Fibroblast of the conjunctiva (primary cell): Measurements from ENCODE around the gene CX3CL1.

Experiments used
- DNase-seq: peaks from one replicate; pipeline ENCODE4 v3.0.0-alpha.2; 2010; ENCODE audit warnings: low read depth

Gene CX3CL1

DNA sequence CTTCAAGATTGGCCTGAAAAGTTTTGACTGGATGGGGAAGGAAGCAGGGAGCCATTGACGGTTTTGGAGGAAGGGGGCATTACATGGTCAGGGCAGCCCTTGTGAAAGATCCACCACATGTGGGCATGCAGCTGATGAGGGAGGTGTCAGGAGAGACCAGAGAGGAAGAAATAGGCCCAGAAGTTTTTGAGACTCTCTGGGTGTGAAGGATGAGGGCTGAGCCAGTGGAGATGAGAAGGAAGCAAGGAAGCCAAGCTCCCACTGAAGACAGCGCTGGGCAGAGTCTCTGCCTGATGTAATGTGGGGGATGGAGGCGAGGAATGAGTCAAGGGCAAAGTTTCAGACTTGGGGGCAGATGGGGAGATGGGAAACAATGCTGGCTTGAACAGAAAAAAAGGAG lies 32.8 kb downstream of the CX3CL1 start:
- DNase-seq, result no peak

- DNase-seq, result no peak
These were observed 34.6 kb downstream of the CX3CL1 start for GRCh38 chr16:57406881-57407280.

GRCh38 chr16:57407521-57408353 lies 35.4 kb downstream of the CX3CL1 start:
- DNase-seq, result no peak

DNA sequence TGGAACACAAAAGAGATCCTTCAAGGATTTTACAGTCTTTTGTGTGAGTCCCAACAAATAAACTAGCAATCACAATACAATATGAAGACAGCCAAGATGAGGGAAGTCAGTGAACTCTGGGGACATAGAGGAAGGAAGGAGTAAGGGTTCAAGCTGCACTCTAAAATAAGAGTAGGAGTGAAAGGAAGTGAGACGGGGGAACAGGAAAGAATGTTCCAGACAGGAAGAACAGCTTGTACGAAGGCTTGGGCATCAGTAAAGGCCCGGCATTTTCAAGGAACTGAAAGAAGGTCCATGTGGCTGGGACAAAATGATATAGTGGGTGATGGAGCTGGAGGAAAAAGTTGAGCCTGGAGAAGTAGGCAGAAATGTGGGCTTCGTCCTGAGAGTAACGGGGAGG lies 36.8 kb downstream of the CX3CL1 start:
- no peak for DNase-seq

GRCh38 chr16:57409870-57410587 lies 37.7 kb downstream of the CX3CL1 start:
- DNase-seq, result no peak

DNA sequence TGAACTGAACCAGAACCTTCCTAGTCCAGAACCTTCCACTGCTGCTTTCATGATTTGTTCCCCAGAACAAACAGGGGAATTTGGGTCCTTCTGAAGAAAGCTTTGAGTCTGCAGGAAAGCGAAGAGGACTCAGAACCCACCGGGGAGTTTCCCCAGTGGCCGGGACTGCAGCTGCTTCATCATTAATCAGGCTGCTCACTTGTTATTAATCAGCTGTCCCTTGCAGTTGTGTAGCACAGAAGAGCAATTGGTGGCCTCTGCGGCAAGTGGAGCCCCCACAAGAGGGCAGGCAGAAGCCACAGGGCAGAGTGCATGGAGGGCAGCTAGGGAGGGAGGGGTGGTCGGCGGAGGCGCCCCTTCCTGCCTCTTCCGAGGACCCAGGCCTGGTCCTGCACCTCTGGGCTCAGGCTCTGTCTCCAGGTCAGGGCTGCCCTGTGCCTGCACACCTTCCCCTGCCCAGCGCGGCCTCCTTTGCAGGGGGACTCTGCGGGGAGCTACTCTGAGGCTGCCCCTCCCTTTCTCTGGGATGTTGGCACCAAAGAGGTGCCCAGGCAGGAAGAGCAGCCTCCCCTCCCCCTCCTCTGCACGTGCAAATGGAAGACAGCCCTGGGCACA lies 39.2 kb downstream of the CX3CL1 start:
- DNase-seq, result no peak

GRCh38 chr16:57412584-57412983 lies 40.3 kb downstream of the CX3CL1 start:
- no peak for DNase-seq

DNA sequence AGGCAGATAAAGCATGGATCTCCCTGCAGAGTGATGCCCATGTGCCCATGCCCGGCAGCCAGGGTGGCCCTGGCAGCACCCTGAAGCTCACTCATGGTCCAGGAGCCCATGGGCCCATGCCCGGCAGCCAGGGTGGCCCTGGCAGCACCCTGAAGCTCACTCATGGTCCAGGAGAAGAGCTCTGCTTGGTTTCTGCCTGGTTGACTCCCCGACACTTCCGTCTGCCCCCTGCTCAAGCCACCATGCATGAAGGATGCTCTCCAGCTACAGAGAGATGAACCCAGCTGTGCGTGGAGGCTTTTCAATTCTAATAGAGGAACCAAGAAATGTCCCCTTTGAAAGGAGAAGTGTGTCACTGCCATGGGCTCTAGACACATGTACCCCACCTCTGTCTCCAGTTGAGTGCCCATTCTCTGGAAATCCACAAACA lies 41.0 kb downstream of the CX3CL1 start:
- DNase-seq, result no peak

- no peak for DNase-seq
These were observed 41.4 kb downstream of the CX3CL1 start for GRCh38 chr16:57413733-57414132.

GRCh38 chr16:57416084-57416483 lies 43.8 kb downstream of the CX3CL1 start:
- no peak for DNase-seq

- DNase-seq, result no peak
These were observed 47.2 kb downstream of the CX3CL1 start for GRCh38 chr16:57419506-57419905.

DNA sequence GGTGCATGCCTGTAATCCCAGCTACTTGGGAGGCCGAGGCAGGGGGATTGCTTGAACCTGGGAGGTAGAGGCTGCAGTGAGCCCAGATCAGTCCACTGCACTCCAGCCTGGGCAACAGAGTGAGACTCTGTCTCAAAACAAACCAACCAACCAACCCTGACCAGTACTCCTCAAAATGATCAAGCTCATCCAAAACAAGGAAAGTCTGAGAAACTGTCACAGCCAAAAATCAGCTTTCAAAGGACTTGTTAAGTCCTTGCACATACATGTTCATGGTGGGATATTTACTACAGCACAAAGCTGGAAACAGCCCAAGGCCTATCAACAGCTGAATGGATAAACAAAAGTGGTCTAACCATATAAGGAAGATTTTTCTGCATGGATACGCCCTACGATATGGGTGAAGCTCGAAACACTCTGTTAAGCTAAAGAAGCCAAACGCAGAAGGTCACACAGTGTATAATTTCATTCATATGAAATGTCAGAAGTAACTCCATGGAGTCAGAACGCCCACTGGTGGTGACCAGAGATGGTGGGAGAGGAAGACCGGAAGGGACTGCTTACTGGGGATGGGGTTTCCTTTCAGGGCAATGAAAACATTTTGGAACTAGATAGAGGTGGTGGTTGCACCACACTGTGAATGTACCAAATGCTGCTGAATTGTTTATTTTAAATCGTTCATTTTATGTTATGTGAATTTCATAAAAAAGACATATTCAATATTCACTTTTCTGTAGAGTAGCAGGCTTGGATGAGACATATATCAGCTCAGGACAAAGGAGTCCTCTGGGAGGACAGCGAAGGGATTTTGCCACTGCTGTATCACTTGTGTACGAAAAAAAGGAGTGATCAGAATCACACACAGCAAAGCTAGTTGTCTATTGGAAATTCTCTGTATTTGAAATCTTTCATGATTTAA lies 50.0 kb downstream of the CX3CL1 start:
- DNase-seq, result peak; percentile 64

- no peak for DNase-seq
These were observed 50.9 kb downstream of the CX3CL1 start for GRCh38 chr16:57423152-57423551.

- no peak for DNase-seq
These were observed 52.3 kb downstream of the CX3CL1 start for GRCh38 chr16:57424583-57424982.

- no peak for DNase-seq
These were observed 54.1 kb downstream of the CX3CL1 start for GRCh38 chr16:57426356-57426755.

GRCh38 chr16:57427307-57427706 lies 55.0 kb downstream of the CX3CL1 start:
- no peak for DNase-seq

DNA sequence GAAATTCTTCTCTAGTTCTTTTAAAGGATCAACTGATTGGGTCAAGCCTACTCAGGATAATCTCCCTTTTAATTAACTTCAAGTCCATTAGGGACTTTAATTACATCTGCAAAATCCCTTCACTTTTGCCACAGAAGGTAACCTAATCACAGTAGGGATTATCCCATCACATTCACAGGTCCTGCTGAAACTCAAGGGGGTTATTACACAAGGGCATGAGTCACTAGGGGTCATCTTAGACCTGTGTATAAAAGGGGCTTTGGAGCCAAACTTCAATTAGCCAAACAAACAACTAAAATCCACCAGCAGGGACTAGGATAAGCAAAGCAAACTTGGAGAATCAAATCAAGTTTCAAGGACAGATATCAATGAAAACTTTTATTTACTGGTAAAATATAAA lies 55.5 kb downstream of the CX3CL1 start:
- no peak for DNase-seq

- no peak for DNase-seq
These were observed 58.7 kb downstream of the CX3CL1 start for GRCh38 chr16:57430955-57431354.

DNA sequence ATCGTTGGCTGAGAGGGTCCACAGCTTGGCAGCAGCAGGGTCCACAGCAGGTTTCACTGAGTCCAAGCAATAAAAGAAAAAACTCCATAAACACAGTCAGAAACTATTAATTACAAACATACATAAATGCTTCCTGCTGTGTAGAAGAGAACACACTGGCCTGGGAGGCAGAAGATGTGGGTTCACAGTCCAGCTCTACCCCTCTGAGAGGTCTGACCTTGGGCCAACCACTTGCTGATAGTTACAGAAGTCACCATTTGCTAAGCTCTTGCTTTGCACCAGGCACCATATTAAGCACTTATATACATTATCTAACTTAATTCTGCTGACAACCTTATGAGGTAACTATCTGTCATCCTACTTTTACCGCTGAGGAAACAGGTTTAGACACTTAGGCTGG lies 60.2 kb downstream of the CX3CL1 start:
- DNase-seq, result no peak

DNA sequence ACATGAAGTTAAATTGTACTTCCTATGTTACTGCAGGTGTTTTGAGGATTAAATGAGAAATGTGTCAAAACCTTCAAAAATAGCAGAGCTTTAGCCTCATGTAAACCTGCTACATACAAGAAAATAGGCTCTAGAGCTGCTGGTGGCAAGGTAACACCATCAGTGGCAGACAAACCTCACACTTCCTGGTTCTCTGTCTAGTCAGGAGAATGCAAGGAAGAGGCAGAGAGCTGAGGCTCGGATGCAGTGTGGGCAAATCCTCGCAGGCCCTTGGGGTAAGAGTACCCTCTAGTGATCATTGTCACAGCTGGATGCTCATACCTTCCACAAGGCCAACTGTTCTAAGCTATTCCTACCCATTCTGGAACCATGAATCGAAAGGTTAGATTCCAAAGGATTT lies 60.7 kb downstream of the CX3CL1 start:
- no peak for DNase-seq

DNA sequence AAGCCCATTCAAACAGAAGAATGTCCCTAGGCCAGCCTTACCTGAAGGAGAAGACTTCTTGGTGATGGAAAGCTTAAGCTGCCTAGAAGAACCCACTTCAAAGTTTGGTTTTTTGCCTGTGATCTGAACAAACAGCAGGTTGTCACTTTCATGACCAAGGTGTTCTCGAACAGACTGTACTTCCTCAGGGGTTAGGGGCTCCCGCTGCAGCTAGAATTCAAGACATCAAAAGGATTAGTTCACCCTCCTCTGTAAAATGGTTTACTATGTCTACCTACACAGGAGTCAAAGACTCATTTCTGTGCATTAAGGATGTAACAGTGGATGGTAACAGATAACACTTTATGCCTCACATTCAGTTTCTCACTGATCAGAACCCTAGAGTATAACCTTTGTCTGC lies 61.7 kb downstream of the CX3CL1 start:
- DNase-seq, result no peak
